AG04450 (cell line): Measurements from ENCODE around the gene NHS. TPM values are rescaled to one million over a fixed set of nuclear protein-coding genes. Genes with fewer than 3 reads are reported as not detected.

Source experiments
- CTCF ChIA-PET: fragments of 300-600, 350-600 bp; formaldehyde crosslinking; extraction: SDS; loops from one replicate; lab custom pipeline; 2022; ENCODE audit warnings: antibody characterized with exemption, inconsistent platforms; lab: Charles Lee
- POLR2A ChIA-PET: fragments of 350-600 bp; formaldehyde crosslinking; extraction: SDS; loops from one replicate; lab custom pipeline; 2021; ENCODE audit warnings: antibody characterized with exemption, inconsistent platforms; lab: Yijun Ruan, JAX
- DNase-seq: peaks from one replicate; pipeline ENCODE4 v3.0.0-alpha.2; 2011; ENCODE audit warnings: low read depth, low spot score
- H3K27ac ChIP-seq: one replicate; pipeline ENCODE4 v1.5.1; 2012; ENCODE audit warnings: low read depth, low read length, control low read depth
- H3K27me3 ChIP-seq: one replicate; pipeline ENCODE4 v1.6.0; 2012; ENCODE audit warnings: low read length; ENCODE audit not compliant: control insufficient read depth, insufficient read depth
- H3K4me3 ChIP-seq: 2 replicates; pipeline ENCODE4 v1.5.1; 2011; ENCODE audit warnings: mild to moderate bottlenecking, low read depth, low read length, control low read depth
- H3K9me3 ChIP-seq: 2 replicates; pipeline ENCODE4 v1.5.1; 2012; ENCODE audit warnings: low read length; ENCODE audit not compliant: control insufficient read depth, insufficient read depth
- polyA plus RNA-seq: library from polyadenylated mRNA; depleted of rRNA; stranded (reverse); fragments of >200 nt; gene quantifications from 2 replicates; pipeline ENCODE4 v1.2.3, GENCODE V29; 2011
- TF ChIP-seq, protein P1 (sequence below): IDR thresholded peaks from 2 replicates; pipeline ENCODE4 v1.5.1; 2011; ENCODE audit warnings: low read depth, low read length, control low read depth, inconsistent platforms

Gene NHS
- polyA plus RNA-seq, 1 experiment = 2.0 TPM

DNA sequence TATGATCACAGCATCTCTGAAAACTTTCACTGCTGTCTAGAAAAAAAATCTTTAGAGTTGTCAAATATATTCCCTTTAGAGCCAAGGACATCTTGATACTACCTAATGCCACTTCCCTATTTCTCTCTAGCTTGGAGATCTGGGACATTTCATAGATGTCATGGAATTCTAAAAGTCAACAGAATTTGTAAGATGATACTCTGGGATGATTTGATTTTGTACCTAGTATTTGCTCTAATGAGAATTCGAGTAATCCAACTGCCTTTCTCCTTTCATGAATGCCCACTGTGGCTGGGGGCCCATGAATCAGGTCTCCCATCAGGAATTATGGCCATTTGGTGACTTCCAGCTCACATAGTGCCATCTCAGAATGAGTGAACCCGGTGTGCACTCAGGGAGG, 73.2 kb downstream of the NHS start:
- H3K27me3 ChIP-seq = no peaks in the 10 kb centered on the region
- no peaks in the 10 kb centered on the region for H3K9me3 ChIP-seq
- no peak for DNase-seq
- no peak overlapping the region for H3K4me3 ChIP-seq
- ChIA-PET POLR2A (no interaction called here), CTCF (no interaction called here)
- H3K27ac ChIP-seq = no peak overlapping the region
- TF ChIP-seq, protein P1, sequence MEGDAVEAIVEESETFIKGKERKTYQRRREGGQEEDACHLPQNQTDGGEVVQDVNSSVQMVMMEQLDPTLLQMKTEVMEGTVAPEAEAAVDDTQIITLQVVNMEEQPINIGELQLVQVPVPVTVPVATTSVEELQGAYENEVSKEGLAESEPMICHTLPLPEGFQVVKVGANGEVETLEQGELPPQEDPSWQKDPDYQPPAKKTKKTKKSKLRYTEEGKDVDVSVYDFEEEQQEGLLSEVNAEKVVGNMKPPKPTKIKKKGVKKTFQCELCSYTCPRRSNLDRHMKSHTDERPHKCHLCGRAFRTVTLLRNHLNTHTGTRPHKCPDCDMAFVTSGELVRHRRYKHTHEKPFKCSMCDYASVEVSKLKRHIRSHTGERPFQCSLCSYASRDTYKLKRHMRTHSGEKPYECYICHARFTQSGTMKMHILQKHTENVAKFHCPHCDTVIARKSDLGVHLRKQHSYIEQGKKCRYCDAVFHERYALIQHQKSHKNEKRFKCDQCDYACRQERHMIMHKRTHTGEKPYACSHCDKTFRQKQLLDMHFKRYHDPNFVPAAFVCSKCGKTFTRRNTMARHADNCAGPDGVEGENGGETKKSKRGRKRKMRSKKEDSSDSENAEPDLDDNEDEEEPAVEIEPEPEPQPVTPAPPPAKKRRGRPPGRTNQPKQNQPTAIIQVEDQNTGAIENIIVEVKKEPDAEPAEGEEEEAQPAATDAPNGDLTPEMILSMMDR = no peak

DNA sequence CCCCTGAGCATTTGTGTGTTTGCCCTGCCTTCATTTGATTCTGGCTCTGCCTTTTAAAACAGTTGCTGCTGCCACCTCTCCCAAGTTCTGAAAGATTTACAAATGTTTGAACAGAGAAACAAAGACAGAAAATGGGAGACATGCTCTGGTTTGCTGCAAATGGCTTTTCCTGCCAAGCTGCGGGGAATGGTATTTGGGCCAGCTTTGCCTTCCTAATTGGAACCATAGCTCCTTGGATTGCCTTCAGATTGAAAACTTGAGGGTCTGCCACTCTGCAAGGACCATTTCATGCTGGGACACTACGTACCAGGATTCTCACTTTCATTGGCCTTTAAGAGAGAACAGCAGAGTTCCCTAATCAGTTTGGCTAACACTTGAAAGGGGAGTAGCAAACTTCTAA, 74.9 kb downstream of the NHS start:
- DNase-seq = no peak
- H3K27me3 ChIP-seq = no peaks in the 10 kb centered on the region
- CTCF ChIA-PET = no interaction called here
- TF ChIP-seq, protein P1 = no peak
- POLR2A ChIA-PET = no interaction called here
- no peak overlapping the region for H3K4me3 ChIP-seq
- no peak overlapping the region for H3K27ac ChIP-seq
- H3K9me3 ChIP-seq = no peaks in the 10 kb centered on the region

DNA sequence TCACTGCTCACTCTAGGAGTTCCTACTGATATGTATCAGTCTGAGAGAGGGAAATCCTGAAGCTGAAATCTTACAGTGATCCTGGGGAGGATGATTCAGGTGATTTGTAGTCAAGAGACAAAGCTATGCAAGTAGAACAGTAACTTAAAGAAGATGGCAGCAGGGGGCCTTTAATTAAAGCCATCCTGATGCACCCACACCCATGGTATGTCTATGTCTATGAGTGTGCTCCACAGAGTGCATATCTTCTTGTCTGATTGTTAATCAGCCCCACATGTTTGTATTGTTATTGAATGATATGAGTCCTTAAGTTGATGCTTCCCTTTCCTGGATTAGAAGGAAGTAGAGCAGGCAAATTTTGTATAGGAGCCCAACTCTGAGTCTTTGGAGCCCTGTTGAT, 78.8 kb downstream of the NHS start:
- TF ChIP-seq, protein P1 = no peak
- ChIA-PET POLR2A (no interaction called here), CTCF (no interaction called here)
- no peak for DNase-seq
- H3K27ac ChIP-seq = no peak overlapping the region
- H3K27me3 ChIP-seq = no peaks in the 10 kb centered on the region
- H3K4me3 ChIP-seq = no peak overlapping the region
- H3K9me3 ChIP-seq = no peaks in the 10 kb centered on the region

DNA sequence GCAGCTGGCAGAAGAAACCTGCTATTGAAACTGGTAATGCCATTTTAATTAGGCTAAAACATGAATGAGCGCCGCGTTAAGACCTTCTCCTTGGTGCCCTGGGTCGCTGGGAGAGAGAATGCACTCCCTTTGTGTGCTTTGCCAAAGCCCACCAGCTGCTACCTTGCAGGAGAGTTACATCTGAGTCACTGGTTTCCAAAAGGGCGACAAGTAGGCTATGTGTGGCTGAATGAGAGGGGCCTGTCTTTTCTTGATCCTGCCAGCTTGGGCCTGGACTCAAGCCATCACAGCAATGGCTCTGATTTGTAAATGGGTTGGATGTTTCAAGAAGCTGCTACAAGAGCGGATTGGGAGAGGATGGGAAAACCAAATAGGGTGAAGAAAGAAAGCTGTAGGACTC, 81.5 kb downstream of the NHS start:
- no peak overlapping the region for H3K4me3 ChIP-seq
- no peak overlapping the region for H3K27ac ChIP-seq
- H3K27me3 ChIP-seq = no peaks in the 10 kb centered on the region
- TF ChIP-seq, protein P1 = no peak
- H3K9me3 ChIP-seq = no peaks in the 10 kb centered on the region
- POLR2A ChIA-PET = no interaction called here
- CTCF ChIA-PET = no interaction called here
- no peak for DNase-seq

DNA sequence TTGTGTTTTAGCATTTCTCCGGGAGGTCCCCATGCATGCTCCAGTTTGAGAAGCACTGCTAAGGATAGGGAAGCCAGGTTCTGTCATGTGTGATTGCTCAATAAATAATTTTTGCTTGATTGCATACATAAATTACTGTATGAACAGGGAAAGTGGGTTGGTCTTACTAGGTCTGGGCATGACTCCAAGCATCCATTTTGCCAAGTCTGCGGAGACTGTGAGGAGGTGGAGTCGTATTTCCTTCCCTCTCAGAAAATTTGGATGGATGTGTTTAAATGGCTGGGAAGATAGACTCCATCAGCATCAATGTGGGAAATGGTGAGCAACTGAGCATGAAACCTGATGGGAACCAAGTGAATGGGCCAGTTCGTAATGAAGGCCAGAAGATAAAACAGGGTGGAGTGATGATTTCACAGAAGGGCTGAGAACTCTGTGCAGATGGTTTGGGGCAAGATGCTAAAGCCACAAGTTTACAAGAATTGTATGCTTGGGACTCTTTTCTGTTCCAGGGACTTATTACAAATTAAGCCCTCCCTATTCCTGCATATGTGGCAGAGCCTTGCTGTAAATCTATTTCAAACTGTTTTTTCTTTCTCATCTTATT, 84.1 kb downstream of the NHS start:
- Histone ChIP-seq H3K4me3 (no peak overlapping the region), H3K9me3 (no peaks in the 10 kb centered on the region), H3K27me3 (no peaks in the 10 kb centered on the region), H3K27ac (no peak overlapping the region)
- CTCF ChIA-PET = interaction anchor here (0.9 kb wide), 1 partner anchor 131 kb away, joined by 4 read pairs; no protein-coding TSS in a partner anchor
- TF ChIP-seq, protein P1 = no peak
- DNase-seq = no peak
- POLR2A ChIA-PET = interaction anchor here (0.6 kb wide), 1 partner anchor 46 kb away, joined by 3 read pairs; no protein-coding TSS in a partner anchor
